Effector memory CD8-positive, alpha-beta T cell (primary cell): ENCODE measurements around the gene EIF5A2.
"Not testable (repeated sequence)": the region's sequence is repeated elsewhere in the genome, so short reads cannot be mapped to it uniquely, and the experiment has no call there.

Experiments used
- ATAC-seq: fragments of 150-1000 bp; cut with Tn5 transposase; replicated peaks from 2 replicates; pipeline ENCODE4 v1.10.0; 2021; ENCODE audit warnings: mild to moderate bottlenecking, moderate library complexity
- DNase-seq, 3 experiments: peaks; one replicate each; pipeline ENCODE4 v3.0.0; 2021
- H3K27ac Mint-ChIP-seq, 2 donors: one replicate each; pipeline ENCODE4 v1.8.0; 2022; ENCODE audit warnings: mild to moderate bottlenecking in 2 of 2, mixed read lengths in 2 of 2, moderate library complexity in 2 of 2
- H3K27me3 Mint-ChIP-seq, 2 donors: one replicate each; pipeline ENCODE4 v1.8.0; 2022; ENCODE audit warnings: mixed read lengths in 2 of 2
- H3K36me3 Mint-ChIP-seq: one replicate; pipeline ENCODE4 v1.8.0; 2022; ENCODE audit warnings: mild to moderate bottlenecking, moderate library complexity, mixed read lengths; ENCODE audit not compliant: insufficient read depth
- H3K4me1 Mint-ChIP-seq, 2 donors: one replicate each; pipeline ENCODE4 v1.8.0; 2022; ENCODE audit warnings: low read depth in 2 of 2, mixed read lengths in 2 of 2
- H3K4me3 Mint-ChIP-seq, 2 donors: one replicate each; pipeline ENCODE4 v1.8.0; 2022; ENCODE audit warnings: mild to moderate bottlenecking in 2 of 2, mixed read lengths in 2 of 2, moderate library complexity in 2 of 2
- H3K9me3 Mint-ChIP-seq, 2 donors: one replicate each; pipeline ENCODE4 v1.8.0; 2022; ENCODE audit warnings: mixed read lengths in 2 of 2
- total RNA-seq, 9 experiments: gene quantifications; one replicate each; lab custom pipeline; 2026; lab: John Stamatoyannopoulos, UW

Gene EIF5A2
- 8.7 to 28.7 (median 19.3) reads per million in 9 experiments for total RNA-seq

DNA sequence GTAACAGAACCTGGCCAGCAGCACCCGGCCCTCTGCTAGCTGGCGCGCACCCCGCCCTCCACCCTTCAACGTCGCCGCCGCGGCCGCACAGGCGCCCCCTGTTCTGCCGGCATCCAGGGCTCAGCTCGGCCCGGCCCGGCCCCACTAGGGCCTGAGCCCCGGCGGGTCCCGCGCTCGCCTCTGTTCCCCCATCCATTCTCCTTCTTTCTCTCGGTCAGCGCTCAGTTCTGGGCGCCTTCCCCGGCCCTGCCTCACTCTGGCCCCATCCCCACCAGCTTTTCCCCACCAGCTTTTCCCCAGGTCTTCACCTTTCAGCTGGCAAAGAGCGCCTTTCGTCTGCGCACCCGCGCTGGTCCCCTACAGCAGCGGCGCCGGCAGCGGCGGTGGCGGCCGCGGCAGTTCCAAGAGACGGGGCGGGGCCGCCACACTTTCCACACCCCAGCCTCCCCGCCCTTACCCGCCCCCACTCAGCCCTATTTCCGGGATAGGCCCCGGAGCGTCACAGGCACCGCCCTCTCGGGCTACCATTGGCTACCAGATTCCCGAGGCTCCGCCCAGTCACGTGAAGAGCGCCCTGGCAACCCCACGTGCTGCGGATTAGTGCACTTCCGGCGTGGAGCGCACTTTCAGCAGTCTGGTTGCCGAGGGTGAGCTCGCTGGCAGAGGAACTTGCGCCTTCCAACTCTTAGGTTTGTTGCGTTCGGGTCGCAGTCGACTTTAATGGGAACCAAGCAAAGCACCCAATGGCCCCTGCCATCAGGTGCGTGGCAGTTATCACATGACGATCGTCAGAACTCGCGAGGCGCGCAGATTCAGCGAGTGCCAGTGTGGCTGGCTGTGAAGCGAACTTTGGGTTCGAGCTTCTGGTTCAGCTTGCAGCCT lies at the start of gene EIF5A2:
Gene EIF5A2 (minus strand): TSS at position 403 of the 882 bp plus-strand sequence. CDS start 831 bp downstream, outside the sequence.
- H3K27me3 Mint-ChIP-seq = no peaks in the 10 kb centered on the region

GRCh38 chr3:170956647-170957046 lies 48.2 kb upstream of the EIF5A2 start:
- H3K9me3 Mint-ChIP-seq = no peaks in the 10 kb centered on the region
- no peaks in the 10 kb centered on the region for H3K4me1 Mint-ChIP-seq
- ATAC-seq = no peak
- H3K27ac Mint-ChIP-seq = no peak overlapping the region
- no peaks in the 10 kb centered on the region for H3K36me3 Mint-ChIP-seq
- H3K27me3 Mint-ChIP-seq = peaks cover 40 to 45% of the 10 kb centered on the region in 2 donors
- no peak for DNase-seq
- no peak overlapping the region for H3K4me3 Mint-ChIP-seq

More for the DNA sequence above, at the start of gene EIF5A2:
- Mint-ChIP-seq H3K27ac (peak within 1 kb of the TSS; percentile 97 to 99), H3K36me3 (peaks cover 11% of the 10 kb centered on the region), H3K4me1 (peaks cover 5 to 15% of the 10 kb centered on the region in 2 donors), H3K9me3 (peaks cover 0 to 3% of the 10 kb centered on the region in 2 donors), H3K4me3 (peak within 1 kb of the TSS; percentile 91 to 95)
- DNase-seq = peak; percentile 93 to 94 (median 93)
- ATAC-seq = peak; percentile 90

DNA sequence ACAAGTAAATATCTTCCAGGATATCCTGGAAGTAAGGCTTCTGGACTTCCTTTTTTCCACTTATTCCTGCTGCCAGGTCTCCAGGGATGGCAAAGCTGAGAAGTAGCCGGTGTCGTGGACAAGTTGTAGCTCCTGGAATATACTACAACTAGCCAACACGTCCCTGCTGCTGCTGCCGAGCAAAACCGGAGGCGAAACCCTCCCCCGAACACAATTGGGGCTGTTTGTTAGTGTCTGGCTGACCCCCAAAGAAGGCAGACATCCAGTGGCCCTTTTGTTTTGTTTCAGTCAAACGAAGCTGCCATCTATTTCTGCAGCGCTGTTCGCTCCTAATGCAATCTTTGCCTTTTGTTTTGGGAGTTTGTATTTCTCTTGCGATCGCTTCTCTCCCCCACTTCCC lies 45.3 kb upstream of the EIF5A2 start:
- DNase-seq = no peak
- no peaks in the 10 kb centered on the region for H3K9me3 Mint-ChIP-seq
- peaks cover 19 to 38% of the 10 kb centered on the region in 2 donors for H3K27me3 Mint-ChIP-seq
- no peak overlapping the region for H3K27ac Mint-ChIP-seq
- H3K4me3 Mint-ChIP-seq = no peak overlapping the region
- no peaks in the 10 kb centered on the region for H3K4me1 Mint-ChIP-seq
- no peaks in the 10 kb centered on the region for H3K36me3 Mint-ChIP-seq
- ATAC-seq = no peak

- Mint-ChIP-seq H3K9me3 (no peaks in the 10 kb centered on the region), H3K36me3 (no peaks in the 10 kb centered on the region), H3K4me3 (no peak overlapping the region), H3K4me1 (no peaks in the 10 kb centered on the region), H3K27me3 (peaks cover 19 to 40% of the 10 kb centered on the region in 2 donors), H3K27ac (no peak overlapping the region)
- DNase-seq (no peak), ATAC-seq (no peak)
Observed at GRCh38 chr3:170953229-170953628, 44.8 kb upstream of the EIF5A2 start.

DNA sequence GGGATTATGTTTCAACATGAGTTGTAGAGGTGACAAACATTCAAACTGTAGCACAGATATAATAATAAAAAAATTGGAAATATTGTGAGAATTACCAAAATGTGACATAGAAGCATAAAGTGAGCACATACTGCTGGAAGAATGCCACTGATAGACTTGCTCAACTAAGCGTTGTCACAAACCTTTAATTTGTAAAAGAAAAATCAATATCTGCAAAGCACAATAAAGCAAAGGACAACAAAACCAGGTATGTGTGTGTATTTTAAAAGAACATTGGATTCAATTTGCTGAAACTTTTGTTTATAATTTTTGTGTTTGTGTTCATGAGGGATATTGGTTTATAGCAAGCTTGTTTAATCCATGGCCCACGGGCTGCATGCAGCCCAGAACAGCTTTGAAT lies 40.8 kb upstream of the EIF5A2 start:
- ATAC-seq = no peak
- Mint-ChIP-seq H3K4me3 (no peak overlapping the region), H3K9me3 (no peaks in the 10 kb centered on the region), H3K4me1 (no peaks in the 10 kb centered on the region), H3K36me3 (no peaks in the 10 kb centered on the region), H3K27me3 (peaks cover 37 to 45% of the 10 kb centered on the region in 2 donors), H3K27ac (no peak overlapping the region)
- no peak for DNase-seq

- Mint-ChIP-seq H3K4me3 (no peak overlapping the region), H3K36me3 (no peaks in the 10 kb centered on the region), H3K9me3 (no peaks in the 10 kb centered on the region), H3K27me3 (peaks cover 40 to 56% of the 10 kb centered on the region in 2 donors), H3K27ac (no peak overlapping the region), H3K4me1 (no peaks in the 10 kb centered on the region)
- ATAC-seq (no peak), DNase-seq (no peak)
Observed at GRCh38 chr3:170947018-170947769, 38.8 kb upstream of the EIF5A2 start.

DNA sequence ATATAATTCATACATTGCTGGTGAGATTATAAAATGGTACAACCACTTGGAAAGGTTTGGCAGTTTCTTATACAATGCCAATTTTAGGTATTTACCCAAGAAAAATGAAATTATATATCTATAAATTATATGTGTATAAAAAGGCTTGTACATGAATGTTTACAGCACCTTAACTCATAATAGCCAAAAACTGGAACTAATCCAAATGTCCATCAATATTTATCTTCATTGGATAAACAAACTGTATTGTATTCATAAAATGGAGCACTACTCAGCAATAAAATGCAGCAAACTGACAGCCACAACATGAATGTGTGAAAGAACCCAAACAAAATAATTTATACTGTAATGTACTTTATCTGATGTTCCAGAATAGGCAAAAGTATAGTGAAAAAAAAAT lies 33.6 kb upstream of the EIF5A2 start:
- ATAC-seq = no peak
- H3K4me3 Mint-ChIP-seq = no peak overlapping the region
- DNase-seq = no peak
- H3K27ac Mint-ChIP-seq = no peak overlapping the region
- no peaks in the 10 kb centered on the region for H3K36me3 Mint-ChIP-seq
- no peaks in the 10 kb centered on the region for H3K4me1 Mint-ChIP-seq
- peaks cover 0 to 12% of the 10 kb centered on the region in 2 donors for H3K9me3 Mint-ChIP-seq
- peaks cover 46 to 59% of the 10 kb centered on the region in 2 donors for H3K27me3 Mint-ChIP-seq

GRCh38 chr3:170941551-170941950 lies 33.1 kb upstream of the EIF5A2 start:
- Mint-ChIP-seq H3K4me1 (no peaks in the 10 kb centered on the region), H3K9me3 (peaks cover 0 to 12% of the 10 kb centered on the region in 2 donors), H3K4me3 (no peak overlapping the region), H3K36me3 (no peaks in the 10 kb centered on the region), H3K27me3 (peaks cover 41 to 56% of the 10 kb centered on the region in 2 donors), H3K27ac (no peak overlapping the region)
- no peak for ATAC-seq
- no peak for DNase-seq

DNA sequence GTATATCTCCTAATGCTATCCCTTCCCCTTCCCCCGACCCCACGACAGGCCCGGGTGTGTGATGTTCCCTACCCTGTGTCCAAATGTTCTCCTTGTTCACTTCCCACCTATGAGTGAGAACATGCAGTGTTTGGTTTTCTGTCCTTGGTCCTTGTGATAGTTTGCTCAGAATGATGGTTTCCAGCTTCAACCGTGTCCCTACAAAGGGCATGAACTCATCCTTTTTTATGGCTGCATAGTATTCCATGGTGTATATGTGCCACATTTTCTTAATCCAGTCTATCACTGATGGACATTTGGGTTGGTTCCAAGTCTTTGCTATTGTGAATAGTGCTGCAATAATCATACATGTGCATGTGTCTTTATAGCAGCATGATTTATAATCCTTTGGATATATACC lies 24.6 kb upstream of the EIF5A2 start:
- not testable (repeated sequence) for ATAC-seq, DNase-seq, H3K36me3 Mint-ChIP-seq, H3K27ac Mint-ChIP-seq, H3K4me3 Mint-ChIP-seq, H3K9me3 Mint-ChIP-seq, H3K4me1 Mint-ChIP-seq
- H3K27me3 Mint-ChIP-seq = peaks cover 39 to 48% of the 10 kb centered on the region in 2 donors

- not testable (repeated sequence) for H3K27ac Mint-ChIP-seq
Observed at GRCh38 chr3:170923553-170923952, 15.1 kb upstream of the EIF5A2 start.

DNA sequence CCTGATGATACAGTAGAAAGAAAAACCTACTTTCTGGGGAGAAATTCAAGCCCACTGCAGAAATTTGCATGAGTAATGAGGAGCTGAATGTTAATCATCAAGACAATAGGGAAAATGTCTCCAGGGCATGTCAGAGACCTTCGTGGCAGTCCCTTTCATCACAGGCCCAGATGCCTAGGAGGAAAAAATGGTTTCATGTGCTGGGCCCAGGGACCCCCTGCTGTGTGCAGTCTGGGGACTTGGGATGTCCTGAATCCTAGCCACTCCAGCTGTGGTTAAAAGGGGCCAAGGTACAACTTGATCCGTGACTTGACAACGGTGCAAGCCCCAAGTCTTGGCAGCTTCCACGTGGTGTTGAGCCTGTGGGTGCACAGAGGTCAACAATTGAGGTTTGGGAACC lies 10.3 kb upstream of the EIF5A2 start:
- ATAC-seq (no peak), DNase-seq (no peak)
- Mint-ChIP-seq H3K9me3 (peaks cover 4 to 10% of the 10 kb centered on the region in 2 donors), H3K4me1 (no peaks in the 10 kb centered on the region), H3K36me3 (no peaks in the 10 kb centered on the region), H3K27ac (no peak overlapping the region), H3K27me3 (peaks cover 32 to 45% of the 10 kb centered on the region in 2 donors), H3K4me3 (no peak overlapping the region)

More at GRCh38 chr3:170923553-170923952, 15.1 kb upstream of the EIF5A2 start:
- H3K36me3 Mint-ChIP-seq, H3K4me3 Mint-ChIP-seq, DNase-seq, ATAC-seq, H3K4me1 Mint-ChIP-seq, H3K9me3 Mint-ChIP-seq: not testable (repeated sequence)
- H3K27me3 Mint-ChIP-seq = peaks cover 39 to 46% of the 10 kb centered on the region in 2 donors

DNA sequence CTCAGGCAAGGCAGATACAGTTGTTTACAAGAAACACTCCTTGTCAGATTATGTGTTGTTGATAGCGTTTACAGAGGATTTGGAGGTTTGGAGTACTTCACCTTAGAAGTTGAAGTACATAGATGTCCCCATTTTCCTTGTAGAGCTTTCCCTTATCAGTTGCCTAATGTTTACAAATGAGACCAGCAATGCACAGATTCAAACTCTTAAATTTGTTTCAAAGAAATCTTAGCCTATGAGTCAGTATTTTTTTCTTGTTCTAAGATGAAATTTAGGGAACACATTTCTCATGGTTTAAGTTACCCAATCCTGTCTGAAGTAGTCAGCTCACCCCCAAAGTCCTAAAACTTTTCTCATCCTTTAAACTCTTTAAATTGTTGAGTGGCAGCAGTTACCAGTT lies 6.3 kb upstream of the EIF5A2 start:
- Mint-ChIP-seq H3K4me3 (no peak overlapping the region), H3K4me1 (no peaks in the 10 kb centered on the region), H3K27ac (no peak overlapping the region), H3K36me3 (no peaks in the 10 kb centered on the region), H3K27me3 (peaks cover 5 to 14% of the 10 kb centered on the region in 2 donors), H3K9me3 (peaks cover 4 to 10% of the 10 kb centered on the region in 2 donors)
- no peak for DNase-seq
- ATAC-seq = no peak

GRCh38 chr3:170914212-170914611 lies 5.8 kb upstream of the EIF5A2 start:
- Mint-ChIP-seq H3K36me3 (no peaks in the 10 kb centered on the region), H3K4me3 (no peak overlapping the region), H3K27ac (no peak overlapping the region), H3K4me1 (no peaks in the 10 kb centered on the region), H3K9me3 (peaks cover 7 to 10% of the 10 kb centered on the region in 2 donors), H3K27me3 (peaks cover 0 to 9% of the 10 kb centered on the region in 2 donors)
- ATAC-seq (no peak), DNase-seq (no peak)
